Panc1 (cell line): ENCODE measurements around the gene SULT1C3. TPM values are rescaled to one million over a fixed set of nuclear protein-coding genes. Genes with fewer than 3 reads are reported as not detected.
A peak's percentile ranks its signal among the peaks of the same experiment; 100 is the strongest.

Experiments
- ATAC-seq: fragments of 200-7000 bp; cut with Tn5 transposase; 2 replicates; pipeline ENCODE4 v1.9.1; 2020; ENCODE audit warnings: mild to moderate bottlenecking, moderate library complexity
- BruUV-seq: library from RNA; stranded (reverse); fragments of 400-500 nt; replicated peaks from 2 replicates; lab custom pipeline; 2021; lab: Mats Ljungman, UMichigan
- CTCF ChIA-PET: fragments of 300-600 bp; sonication (Branson Sonifier 250); formaldehyde crosslinking; loops from one replicate; lab custom pipeline; 2022; ENCODE audit warnings: antibody characterized with exemption; lab: Charles Lee
- POLR2A ChIA-PET: fragments of 300-600 bp; sonication (Branson Sonifier 250); formaldehyde crosslinking; loops from one replicate; lab custom pipeline; 2022; ENCODE audit warnings: antibody characterized with exemption; lab: Charles Lee
- DNase-seq: peaks from one replicate; pipeline ENCODE4 v3.0.0-alpha.2; 2010; ENCODE audit warnings: low read depth, low spot score
- H3K27ac ChIP-seq: 2 replicates; pipeline ENCODE4 v1.5.1; 2011; ENCODE audit warnings: mild to moderate bottlenecking, low read length, inconsistent platforms
- H3K27me3 ChIP-seq: fragments of 200-500 bp; sonication (Bioruptor generic); 2 replicates; pipeline ENCODE4 v1.6.0; 2014; ENCODE audit warnings: low read length, inconsistent platforms; ENCODE audit not compliant: control insufficient read depth, insufficient read depth
- H3K36me3 ChIP-seq: fragments of 200-500 bp; sonication (Bioruptor generic); 2 replicates; pipeline ENCODE4 v1.5.1; 2014; ENCODE audit warnings: inconsistent platforms, mild to moderate bottlenecking, low read length, moderate library complexity; ENCODE audit not compliant: control insufficient read depth, insufficient read depth
- H3K4me1 ChIP-seq: 2 replicates; pipeline ENCODE4 v1.5.1; 2011; ENCODE audit warnings: inconsistent platforms, mild to moderate bottlenecking, low read length, moderate library complexity; ENCODE audit not compliant: control insufficient read depth, insufficient read depth
- H3K4me3 ChIP-seq, 2 experiments: 2 replicates each; pipeline ENCODE4 v1.5.1; 2011 to 2012; ENCODE audit warnings: low read depth in 2 of 2, low read length in 2 of 2, mild to moderate bottlenecking in 2 of 2, inconsistent platforms in 1 of 2, moderate library complexity in 1 of 2
- H3K9me3 ChIP-seq: fragments of 200-500 bp; sonication (Bioruptor generic); 2 replicates; pipeline ENCODE4 v1.5.1; 2014; ENCODE audit warnings: low read depth, mild to moderate bottlenecking, inconsistent platforms, low read length, moderate library complexity; ENCODE audit not compliant: control insufficient read depth, insufficient read depth
- CTCF ChIP-seq: fragments of 450-650 bp; IDR thresholded peaks from 2 replicates; pipeline ENCODE4 v1.5.1; 2017; ENCODE audit warnings: mild to moderate bottlenecking
- POLR2AphosphoS5 ChIP-seq: IDR thresholded peaks from 2 replicates; pipeline ENCODE4 v1.6.1; 2012; ENCODE audit warnings: mild to moderate bottlenecking, low read depth, low read length, moderate library complexity
- SIN3A ChIP-seq: IDR thresholded peaks from 2 replicates; pipeline ENCODE4 v1.6.1; 2012; ENCODE audit warnings: low read depth, mild to moderate bottlenecking, low read length, moderate library complexity, borderline replicate concordance; ENCODE audit not compliant: insufficient read depth
- TCF7L2 ChIP-seq: IDR thresholded peaks from 2 replicates; pipeline ENCODE4 v1.6.1; 2011; ENCODE audit warnings: mild to moderate bottlenecking, low read depth, low read length, inconsistent platforms
- in situ Hi-C: cut with HindIII; loops from 2 replicates; pipeline ENCODE4 v1.10.0; 2016; ENCODE audit warnings: low sequenced_read_pairs, low pct_unique_long_range_greater_than_20kb
- intact Hi-C: fragments of 100-400 bp; cut with micrococcal nuclease; formaldehyde crosslinking; loops from one replicate; pipeline ENCODE4 v1.10.0; 2022; ENCODE audit not compliant: unreplicated experiment
- total RNA-seq: library from RNA; stranded (reverse); gene quantifications from one replicate; pipeline ENCODE4 v1.2.1, GENCODE V29; 2021; ENCODE audit not compliant: unreplicated experiment
- TF ChIP-seq, protein P1 (sequence below), 2 experiments: IDR thresholded peaks; 2 replicates each; pipeline ENCODE4 v1.6.1; 2011 to 2012; ENCODE audit warnings: low read depth in 2 of 2, control low read depth in 1 of 2, low read length in 1 of 2, mild to moderate bottlenecking in 1 of 2, moderate library complexity in 1 of 2; ENCODE audit not compliant: insufficient read depth in 1 of 2

SULT1C3 gene
- total RNA-seq, 1 experiment from 2014 or later = not detected

GRCh38 chr2:108271691-108272253 lies 32.0 kb downstream of the SULT1C3 start:
- peaks cover 9% of the 10 kb centered on the region; the same call in 1 of the 2 replicates for H3K4me1 ChIP-seq
- DNase-seq = no peak
- no peaks in the 10 kb centered on the region for H3K36me3 ChIP-seq
- peak overlapping the region; percentile 49; the same call in 1 of the 2 replicates for H3K27ac ChIP-seq
- ATAC-seq = peak; percentile 64
- CTCF ChIA-PET = interaction anchor here (0.6 kb wide), 1 partner anchor 83 kb away, joined by 3 read pairs; no protein-coding TSS in a partner anchor
- no peaks in the 10 kb centered on the region for H3K9me3 ChIP-seq
- POLR2A ChIA-PET = no interaction called here
- TF ChIP-seq SIN3A (no peak), TCF7L2 (no peak), CTCF (no peak), POLR2AphosphoS5 (no peak)
- TF ChIP-seq, protein P1, sequence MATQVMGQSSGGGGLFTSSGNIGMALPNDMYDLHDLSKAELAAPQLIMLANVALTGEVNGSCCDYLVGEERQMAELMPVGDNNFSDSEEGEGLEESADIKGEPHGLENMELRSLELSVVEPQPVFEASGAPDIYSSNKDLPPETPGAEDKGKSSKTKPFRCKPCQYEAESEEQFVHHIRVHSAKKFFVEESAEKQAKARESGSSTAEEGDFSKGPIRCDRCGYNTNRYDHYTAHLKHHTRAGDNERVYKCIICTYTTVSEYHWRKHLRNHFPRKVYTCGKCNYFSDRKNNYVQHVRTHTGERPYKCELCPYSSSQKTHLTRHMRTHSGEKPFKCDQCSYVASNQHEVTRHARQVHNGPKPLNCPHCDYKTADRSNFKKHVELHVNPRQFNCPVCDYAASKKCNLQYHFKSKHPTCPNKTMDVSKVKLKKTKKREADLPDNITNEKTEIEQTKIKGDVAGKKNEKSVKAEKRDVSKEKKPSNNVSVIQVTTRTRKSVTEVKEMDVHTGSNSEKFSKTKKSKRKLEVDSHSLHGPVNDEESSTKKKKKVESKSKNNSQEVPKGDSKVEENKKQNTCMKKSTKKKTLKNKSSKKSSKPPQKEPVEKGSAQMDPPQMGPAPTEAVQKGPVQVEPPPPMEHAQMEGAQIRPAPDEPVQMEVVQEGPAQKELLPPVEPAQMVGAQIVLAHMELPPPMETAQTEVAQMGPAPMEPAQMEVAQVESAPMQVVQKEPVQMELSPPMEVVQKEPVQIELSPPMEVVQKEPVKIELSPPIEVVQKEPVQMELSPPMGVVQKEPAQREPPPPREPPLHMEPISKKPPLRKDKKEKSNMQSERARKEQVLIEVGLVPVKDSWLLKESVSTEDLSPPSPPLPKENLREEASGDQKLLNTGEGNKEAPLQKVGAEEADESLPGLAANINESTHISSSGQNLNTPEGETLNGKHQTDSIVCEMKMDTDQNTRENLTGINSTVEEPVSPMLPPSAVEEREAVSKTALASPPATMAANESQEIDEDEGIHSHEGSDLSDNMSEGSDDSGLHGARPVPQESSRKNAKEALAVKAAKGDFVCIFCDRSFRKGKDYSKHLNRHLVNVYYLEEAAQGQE (IDR thresholded peaks at IDR 0.05; ENCODE audit: insufficient read depth in 1 of 2, low read depth in 2 of 2, low read length in 1 of 2) = no peak
- H3K4me3 ChIP-seq = peak overlapping the region; percentile 13 to 43; a peak in 3 of 4 replicates
- in situ Hi-C loops (no loop called here), intact Hi-C loops (no loop called here)
- no peaks in the 10 kb centered on the region for H3K27me3 ChIP-seq
- BruUV-seq = no TSS peak

GRCh38 chr2:108278631-108279030 lies 38.9 kb downstream of the SULT1C3 start:
- TF ChIP-seq, protein P1 (IDR thresholded peaks at IDR 0.05; ENCODE audit: insufficient read depth in 1 of 2, low read depth in 2 of 2, low read length in 1 of 2) = no peak
- TF ChIP-seq POLR2AphosphoS5 (no peak), SIN3A (no peak), CTCF (no peak), TCF7L2 (no peak)
- BruUV-seq = no TSS peak
- POLR2A ChIA-PET = no interaction called here
- intact Hi-C loops (no loop called here), in situ Hi-C loops (no loop called here)
- no peaks in the 10 kb centered on the region for H3K36me3 ChIP-seq
- no peak for ATAC-seq
- peaks cover 2% of the 10 kb centered on the region; the same call in 1 of the 2 replicates for H3K27me3 ChIP-seq
- H3K27ac ChIP-seq = no peak overlapping the region
- CTCF ChIA-PET = no interaction called here
- H3K4me3 ChIP-seq = no peak overlapping the region
- no peak for DNase-seq
- no peaks in the 10 kb centered on the region for H3K4me1 ChIP-seq
- H3K9me3 ChIP-seq = no peaks in the 10 kb centered on the region
